ENCODE measurements around the gene LITAFD.

Gene LITAFD

GRCh38 chr16:8888951-8889892 lies 7.1 kb downstream of the LITAFD start:
- no peak for TF ChIP-seq POLR2A (IDR thresholded peaks at IDR 0.05; ENCODE audit: low read length)
- TF ChIP-seq GATA1 (IDR thresholded peaks at IDR 0.05; ENCODE audit: low read depth, low read length): no peak
- DNase-seq: no peak

GRCh38 chr16:8889893-8890548 lies 7.9 kb downstream of the LITAFD start:
- DNase-seq: no peak
- TF ChIP-seq GATA1 (IDR thresholded peaks at IDR 0.05; ENCODE audit: low read depth, low read length): no peak

GRCh38 chr16:8890549-8890921 lies 8.4 kb downstream of the LITAFD start:
- peak; percentile 15 to 20 for DNase-seq
- TF ChIP-seq GATA1 (IDR thresholded peaks at IDR 0.05; ENCODE audit: low read depth, low read length) (no peak), POLR2A (IDR thresholded peaks at IDR 0.05; ENCODE audit: low read length) (no peak)

- no peak for DNase-seq
- no peak for TF ChIP-seq POLR2A (IDR thresholded peaks at IDR 0.05; ENCODE audit: low read length)
Measured at GRCh38 chr16:8892101-8892575, 10.0 kb downstream of the LITAFD start.

- DNase-seq: no peak
- TF ChIP-seq POLR2A (IDR thresholded peaks at IDR 0.05; ENCODE audit: low read length): no peak
- TF ChIP-seq GATA1 (IDR thresholded peaks at IDR 0.05; ENCODE audit: low read depth, low read length): no peak
Measured at GRCh38 chr16:8893426-8893825, 11.3 kb downstream of the LITAFD start.

DNA sequence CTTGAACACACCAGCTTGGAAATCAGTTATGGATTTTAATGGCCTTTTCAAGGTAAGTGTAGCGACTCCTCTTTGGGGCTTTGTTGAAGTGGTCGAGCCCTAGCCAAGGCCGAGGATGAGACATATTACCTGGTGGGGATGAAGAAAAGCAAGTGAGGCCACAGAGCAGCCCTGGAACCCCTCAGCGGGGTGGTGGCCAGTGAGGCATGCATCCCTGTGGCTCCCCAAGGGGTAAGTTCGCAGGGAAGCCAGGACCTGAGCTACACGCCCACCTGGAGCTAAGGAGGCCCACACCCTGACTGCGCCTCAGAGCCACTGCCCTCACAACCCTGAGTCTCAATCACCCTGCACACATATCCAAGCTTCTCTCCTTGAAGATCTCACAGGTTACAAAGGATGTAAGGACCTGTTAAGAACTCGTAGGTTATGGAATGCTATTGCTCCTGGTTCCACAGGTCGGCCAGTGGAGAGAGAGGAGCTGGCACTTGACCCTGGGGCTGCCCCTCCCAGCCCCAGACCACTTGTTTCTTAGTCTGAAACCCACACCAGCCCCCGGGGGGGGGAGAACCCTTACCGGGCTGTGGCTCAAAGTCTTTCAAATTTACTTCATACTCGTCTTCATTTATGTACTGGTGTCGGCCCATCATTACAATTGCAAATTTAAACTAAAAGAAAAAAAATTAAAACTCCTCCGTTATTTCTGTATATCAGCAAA lies 12.0 kb downstream of the LITAFD start:
- no peak for DNase-seq
- TF ChIP-seq GATA1 (IDR thresholded peaks at IDR 0.05; ENCODE audit: low read depth, low read length) (no peak), POLR2A (IDR thresholded peaks at IDR 0.05; ENCODE audit: low read length) (no peak)

DNA sequence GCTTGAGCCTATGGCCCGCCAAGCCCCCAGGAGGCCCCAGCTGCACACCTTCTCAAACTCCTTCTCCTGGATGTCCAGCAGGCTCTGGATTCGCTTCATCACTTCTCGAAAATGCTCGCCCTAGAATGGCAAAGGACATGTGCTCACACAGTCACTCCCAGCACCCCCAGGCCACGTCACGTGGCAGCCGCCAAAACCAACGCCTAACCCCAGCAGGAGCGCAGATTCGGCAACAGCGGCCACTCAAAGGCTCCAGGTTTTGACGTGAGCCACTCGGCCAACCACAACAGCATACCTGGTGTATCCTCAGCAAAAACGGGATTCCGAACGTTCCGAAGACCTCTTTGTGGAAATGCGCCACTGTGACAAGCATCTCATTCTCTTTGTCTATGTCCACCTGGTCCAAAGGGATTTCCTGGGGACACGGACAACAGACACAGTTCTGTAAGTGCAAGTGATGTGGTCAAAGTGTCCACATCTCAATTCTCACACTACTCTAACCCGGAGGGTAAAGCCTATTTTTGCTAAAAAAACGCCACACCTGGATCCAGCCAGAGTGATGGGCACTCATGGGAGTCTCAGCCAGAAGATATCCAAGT lies 12.7 kb downstream of the LITAFD start:
- no peak for DNase-seq
- TF ChIP-seq POLR2A (IDR thresholded peaks at IDR 0.05; ENCODE audit: low read length) (no peak), GATA1 (IDR thresholded peaks at IDR 0.05; ENCODE audit: low read depth, low read length) (no peak)

- no peak for DNase-seq
- TF ChIP-seq POLR2A (IDR thresholded peaks at IDR 0.05; ENCODE audit: low read length) (no peak), GATA1 (IDR thresholded peaks at IDR 0.05; ENCODE audit: low read depth, low read length) (no peak)
Measured at GRCh38 chr16:8898660-8899318, 16.6 kb downstream of the LITAFD start.

- DNase-seq: no peak
- no peak for TF ChIP-seq POLR2A (IDR thresholded peaks at IDR 0.05; ENCODE audit: low read length)
- no peak for TF ChIP-seq GATA1 (IDR thresholded peaks at IDR 0.05; ENCODE audit: low read depth, low read length)
Measured at GRCh38 chr16:8899709-8900317, 17.7 kb downstream of the LITAFD start.

DNA sequence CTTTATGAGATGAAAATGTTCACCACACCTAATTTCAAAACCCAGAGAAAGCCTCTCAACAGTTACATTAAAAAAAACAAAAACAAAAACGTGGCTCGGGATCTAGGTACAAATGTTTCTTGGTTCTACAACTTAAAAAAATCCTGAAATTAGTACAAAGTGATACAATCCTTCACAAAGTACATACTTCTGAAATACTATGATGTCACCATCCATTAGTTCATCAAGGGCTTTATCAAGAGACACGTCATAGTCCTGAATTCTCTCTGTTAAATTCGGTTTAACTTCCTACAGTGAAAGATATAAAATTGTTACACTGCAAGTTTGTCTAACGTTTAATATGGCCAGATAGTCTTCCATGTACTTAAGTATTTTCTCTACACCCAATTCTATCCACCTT lies 18.2 kb downstream of the LITAFD start:
- TF ChIP-seq GATA1 (IDR thresholded peaks at IDR 0.05; ENCODE audit: low read depth, low read length) (no peak), POLR2A (IDR thresholded peaks at IDR 0.05; ENCODE audit: low read length) (no peak)
- DNase-seq: no peak

DNA sequence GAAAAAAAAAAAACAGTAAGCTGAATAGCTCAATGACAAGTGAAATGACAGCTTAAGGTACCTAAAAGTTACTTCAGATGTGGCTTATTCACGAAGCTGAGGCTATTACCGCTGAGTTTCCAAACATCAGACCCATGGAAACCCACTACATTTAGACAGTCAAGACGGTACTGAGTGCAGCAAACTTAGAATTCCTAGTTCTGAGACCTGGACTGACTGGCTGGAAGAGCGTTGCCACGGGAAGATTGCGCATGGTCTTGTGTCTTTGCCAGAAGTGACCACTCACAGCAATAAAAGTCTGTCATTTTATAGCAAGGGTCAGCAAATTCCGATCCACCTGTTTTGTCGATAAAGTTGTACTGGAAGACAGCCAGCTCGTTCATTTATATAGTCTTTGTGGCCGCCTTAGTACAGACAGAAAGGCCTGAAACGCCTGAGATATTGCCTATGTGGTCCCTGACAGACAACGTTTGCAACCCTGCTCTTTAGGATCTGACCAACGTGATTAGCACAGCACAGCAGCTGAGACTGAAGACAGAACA lies 19.2 kb downstream of the LITAFD start:
- no peak for DNase-seq
- no peak for TF ChIP-seq GATA1 (IDR thresholded peaks at IDR 0.05; ENCODE audit: low read depth, low read length)
- no peak for TF ChIP-seq POLR2A (IDR thresholded peaks at IDR 0.05; ENCODE audit: low read length)

DNA sequence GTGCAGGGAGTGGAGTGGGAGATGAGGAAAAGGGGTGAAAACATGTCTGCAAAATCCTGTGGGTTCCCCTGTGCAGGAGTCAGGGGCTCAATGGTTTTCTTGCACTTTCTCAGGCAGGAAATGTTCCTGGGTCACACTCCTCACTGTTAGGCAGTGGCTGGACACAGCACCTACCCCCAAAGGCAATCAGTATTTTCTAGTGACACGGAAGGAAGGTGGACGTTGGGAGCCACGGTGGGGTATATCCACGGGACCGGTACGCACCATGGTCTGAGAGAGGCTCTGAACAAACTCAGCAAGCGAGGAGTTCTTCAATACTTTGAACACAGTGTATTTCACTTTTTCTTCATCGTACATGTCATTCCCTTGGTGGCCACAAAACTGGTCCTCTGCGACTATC lies 20.9 kb downstream of the LITAFD start:
- no peak for DNase-seq

GRCh38 chr16:8904018-8904430 lies 21.9 kb downstream of the LITAFD start:
- DNase-seq: no peak
- TF ChIP-seq POLR2A (IDR thresholded peaks at IDR 0.05; ENCODE audit: low read length): no peak
- TF ChIP-seq GATA1 (IDR thresholded peaks at IDR 0.05; ENCODE audit: low read depth, low read length): no peak

More for the DNA sequence above, 20.9 kb downstream of the LITAFD start:
- TF ChIP-seq POLR2A (IDR thresholded peaks at IDR 0.05; ENCODE audit: low read length) (no peak), GATA1 (IDR thresholded peaks at IDR 0.05; ENCODE audit: low read depth, low read length) (no peak)
